HG03066 (cell line): ENCODE data around the gene RAB6D.
"Not testable (repeated sequence)": the region's sequence is repeated elsewhere in the genome, so short reads cannot be mapped to it uniquely, and the experiment has no call there.

Experiments used
- ATAC-seq: cut with Tn5 transposase; IDR thresholded peaks from one replicate; pipeline ENCODE4 v1.9.1; 2021; ENCODE audit warnings: low read depth; ENCODE audit not compliant: unreplicated experiment

RAB6D gene

GRCh38 chr2:131363703-131364186 lies at the start of gene RAB6D:
Gene RAB6D, minus strand, starts transcription at chr2:131364168. Its CDS starts 448 bp downstream, at chr2:131363720.
- ATAC-seq, result not testable (repeated sequence)

DNA sequence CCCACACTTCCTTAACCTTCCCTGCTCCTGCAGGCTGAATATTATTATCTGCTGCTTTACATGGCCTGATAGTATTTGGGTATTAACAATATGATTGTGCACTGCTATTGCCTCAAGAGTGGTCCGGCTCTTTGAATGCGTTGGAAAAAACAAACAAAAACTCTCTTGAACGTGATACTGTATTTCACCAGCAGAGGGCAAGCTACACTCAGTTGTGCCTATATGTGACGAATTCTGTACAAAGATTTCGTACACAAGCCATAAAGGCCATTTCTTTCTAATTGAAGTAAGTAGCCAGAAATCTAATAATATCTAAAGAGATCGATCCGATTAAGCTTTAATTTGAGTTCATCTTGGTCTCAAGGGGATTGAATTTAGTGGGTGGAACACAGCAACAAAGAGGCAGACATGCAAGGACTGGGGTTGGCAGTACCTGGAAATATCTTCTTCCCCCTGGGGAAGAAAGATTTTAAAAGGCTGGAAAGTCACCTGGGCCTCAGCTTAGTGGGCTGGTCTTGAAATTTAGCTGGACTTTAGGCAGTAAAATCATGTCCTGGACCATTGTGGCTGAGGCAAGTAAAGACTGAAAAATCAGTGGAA lies 49.3 kb upstream of the RAB6D start:
- no peak for ATAC-seq

DNA sequence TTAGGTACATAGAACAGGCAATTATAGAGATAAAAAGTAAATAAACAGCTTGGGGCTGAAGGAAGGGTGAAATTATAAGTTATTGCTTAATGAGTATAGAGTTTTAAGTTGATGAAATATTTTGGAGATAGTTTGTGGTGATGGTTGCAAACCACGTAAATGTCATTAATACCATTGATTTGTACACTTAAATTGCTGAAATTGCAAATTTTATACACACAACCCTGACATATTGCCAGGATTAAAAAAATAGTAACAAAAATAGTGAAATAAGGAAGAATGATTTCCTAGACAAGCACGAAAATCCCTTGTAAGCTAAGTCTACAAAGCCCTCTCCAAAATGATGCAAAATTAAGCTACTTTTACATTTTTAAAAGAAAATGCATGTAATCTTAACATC lies 46.2 kb upstream of the RAB6D start:
- no peak for ATAC-seq

DNA sequence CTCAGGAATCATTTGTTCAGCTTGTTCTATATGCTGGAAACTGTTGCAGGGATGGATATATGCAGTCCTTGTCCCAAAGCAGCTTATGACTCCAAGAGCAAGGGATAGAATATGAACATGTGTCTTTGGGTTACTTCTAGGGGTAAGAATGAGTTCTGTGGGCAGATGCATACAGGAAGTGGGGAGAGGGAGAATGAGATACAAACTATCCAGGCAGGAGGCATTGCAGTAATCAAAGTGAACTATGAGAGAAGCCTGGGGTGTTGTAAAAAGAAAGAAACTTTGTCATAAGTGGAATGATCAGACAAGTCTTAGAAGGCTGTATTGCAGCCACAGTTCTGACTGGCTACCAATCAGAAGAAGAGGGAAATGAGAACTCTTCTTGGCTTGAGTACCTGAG lies 44.8 kb upstream of the RAB6D start:
- ATAC-seq, result no peak

- ATAC-seq, result no peak
Measured at GRCh38 chr2:131408207-131408606, 44.2 kb upstream of the RAB6D start.

DNA sequence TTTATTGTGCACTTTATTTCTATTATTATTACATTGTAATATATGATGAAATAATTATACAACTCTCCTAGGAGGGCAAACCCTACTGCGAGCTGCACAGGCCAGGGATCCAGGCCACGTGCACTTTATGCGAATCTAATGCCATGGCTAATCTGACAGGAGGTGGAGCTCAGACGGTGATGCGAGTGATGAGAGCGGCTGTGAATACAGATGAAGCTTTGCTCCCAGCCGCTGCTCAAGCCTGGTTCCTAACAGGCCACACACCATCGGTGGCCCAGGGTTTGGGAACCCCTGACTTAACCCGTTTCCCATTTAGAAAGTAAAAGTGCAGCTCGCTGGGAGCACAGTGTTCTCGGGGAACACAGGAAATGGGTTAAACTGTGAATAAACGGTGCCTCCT lies 40.8 kb upstream of the RAB6D start:
- no peak for ATAC-seq

DNA sequence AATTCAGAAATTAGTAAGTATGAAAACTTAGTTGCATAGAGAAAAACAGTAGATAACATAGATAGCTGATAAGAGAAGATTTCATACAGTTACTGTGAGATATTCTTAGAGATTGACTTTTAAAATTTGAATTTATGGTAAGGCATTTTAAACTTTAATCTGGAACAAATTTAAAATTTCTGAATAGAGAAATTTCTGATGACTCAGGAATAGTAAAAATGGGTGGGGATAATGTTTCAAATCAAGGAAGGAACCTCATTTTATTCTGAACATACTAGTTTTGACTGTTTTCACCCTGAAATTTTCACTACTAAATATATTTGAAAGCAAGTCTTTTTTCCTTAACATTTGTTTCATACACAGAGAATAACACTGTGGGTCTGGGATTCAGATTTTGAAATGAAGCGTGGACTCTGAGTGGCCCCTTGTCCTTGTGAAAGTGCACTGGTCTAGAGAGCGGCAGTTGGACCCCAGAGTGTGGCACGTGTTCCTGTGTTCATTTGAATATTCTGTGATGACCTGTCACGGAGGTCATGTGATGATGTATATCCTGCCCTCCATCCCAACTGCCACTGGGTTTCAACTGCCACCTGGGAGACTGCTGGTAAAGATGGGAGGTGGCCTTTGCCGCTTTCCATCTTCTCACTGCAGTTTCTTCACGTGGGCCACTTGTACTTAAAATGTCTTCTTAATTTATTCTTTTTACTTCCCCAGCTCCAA lies 38.5 kb upstream of the RAB6D start:
- ATAC-seq, result no peak

DNA sequence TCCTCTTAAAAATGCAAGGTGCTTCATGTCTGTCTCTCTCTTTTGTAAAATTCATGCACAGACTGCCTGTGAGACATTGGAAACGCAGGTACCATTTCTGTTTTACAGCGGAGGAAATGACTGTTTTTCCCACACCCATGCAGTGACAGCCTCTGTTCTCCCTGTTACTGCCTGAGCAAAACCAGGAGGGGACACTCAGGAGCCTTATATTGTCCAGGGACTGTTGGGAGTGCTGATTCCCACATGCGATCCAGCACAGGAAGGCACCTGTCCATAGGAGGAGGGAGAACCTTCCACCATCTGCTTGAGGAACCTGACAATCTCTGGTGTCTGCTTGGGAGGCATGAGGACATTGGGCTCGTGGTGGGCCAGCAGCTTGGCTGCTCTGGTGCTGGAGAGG lies 36.9 kb upstream of the RAB6D start:
- no peak for ATAC-seq

- ATAC-seq, result not testable (repeated sequence)
Measured at GRCh38 chr2:131400441-131400840, 36.5 kb upstream of the RAB6D start.

DNA sequence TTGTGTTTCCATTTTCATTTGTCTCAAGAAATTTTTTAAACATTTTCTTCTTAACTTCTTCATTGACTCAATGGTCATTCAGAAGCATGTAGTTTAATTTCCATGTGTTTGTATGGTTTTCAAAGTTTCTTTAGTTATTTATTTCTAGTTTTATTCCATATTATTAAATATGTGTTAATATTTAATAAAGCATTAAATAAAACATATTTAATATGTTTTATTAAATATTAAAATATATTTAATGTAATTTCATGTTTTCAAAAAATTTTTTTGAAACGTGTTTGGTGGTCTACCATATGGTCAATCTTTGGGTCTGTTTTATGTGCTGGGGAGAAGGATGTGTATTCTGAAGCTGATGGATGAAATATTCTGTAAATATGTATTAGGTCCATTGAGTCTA lies 32.2 kb upstream of the RAB6D start:
- ATAC-seq, result not testable (repeated sequence)

- not testable (repeated sequence) for ATAC-seq
Measured at GRCh38 chr2:131395024-131395645, 31.2 kb upstream of the RAB6D start.

DNA sequence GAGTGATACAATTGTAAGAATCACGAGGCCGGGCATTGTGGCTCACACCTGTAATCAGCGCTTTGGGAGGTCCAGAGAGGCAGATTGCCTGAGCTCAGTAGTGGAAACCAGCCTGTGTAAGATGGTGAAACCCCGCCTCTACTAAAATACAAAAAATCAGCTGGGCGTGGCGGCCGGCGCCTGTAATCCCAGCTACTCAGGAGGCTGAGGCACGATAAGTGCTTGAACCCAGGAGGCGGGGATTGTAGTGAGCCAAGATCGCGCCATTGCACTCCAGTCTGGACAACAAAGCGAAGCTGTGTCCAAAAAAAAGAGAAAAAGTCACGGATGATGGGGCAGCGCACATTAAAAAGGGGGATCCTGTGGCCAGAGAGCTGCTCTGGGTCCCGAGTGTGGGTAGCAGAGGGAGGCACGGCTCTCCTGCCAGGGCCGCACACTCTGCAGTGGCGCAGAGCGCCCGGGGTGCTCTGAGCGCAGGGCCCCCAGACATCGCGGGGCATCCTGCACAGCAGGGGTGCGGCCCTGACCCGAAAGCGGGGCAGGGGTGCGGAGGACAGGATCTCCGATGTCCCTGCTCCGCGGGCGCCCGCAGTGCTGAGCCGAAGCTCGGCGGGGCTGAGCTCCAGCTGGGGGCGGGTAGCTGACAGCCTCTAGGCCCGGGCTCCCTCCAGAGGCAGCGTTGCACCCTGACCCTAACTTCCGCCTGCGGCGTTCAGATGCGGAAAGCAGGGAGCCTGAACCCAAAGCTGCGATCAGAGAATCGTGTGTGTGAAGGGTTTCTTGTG lies 30.4 kb upstream of the RAB6D start:
- no peak for ATAC-seq

DNA sequence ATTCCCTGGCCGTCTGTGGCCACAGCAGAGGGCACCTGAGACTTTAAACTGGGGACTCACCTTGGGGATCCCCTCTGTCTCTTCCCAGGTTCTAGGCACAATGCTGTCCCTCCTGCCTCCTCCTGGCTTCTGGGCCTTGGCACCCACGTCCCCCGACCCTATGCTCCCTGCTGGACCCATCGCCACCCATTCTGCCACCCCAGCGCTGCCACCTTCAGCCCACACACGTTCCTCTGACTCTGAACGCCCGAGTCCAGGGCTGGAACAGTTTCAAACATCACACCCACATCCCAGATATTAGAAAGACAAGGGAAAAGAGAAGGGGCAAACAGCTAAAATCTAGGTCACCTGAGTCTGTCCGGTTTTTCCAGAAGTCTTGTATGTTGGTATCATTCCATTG lies 28.0 kb upstream of the RAB6D start:
- not testable (repeated sequence) for ATAC-seq

GRCh38 chr2:131391471-131391870 lies 27.5 kb upstream of the RAB6D start:
- ATAC-seq, result not testable (repeated sequence)

GRCh38 chr2:131390495-131391130 lies 26.6 kb upstream of the RAB6D start:
- not testable (repeated sequence) for ATAC-seq

- ATAC-seq, result no peak
Measured at GRCh38 chr2:131389657-131390056, 25.7 kb upstream of the RAB6D start.

GRCh38 chr2:131388834-131389233 lies 24.9 kb upstream of the RAB6D start:
- ATAC-seq, result not testable (repeated sequence)

- not testable (repeated sequence) for ATAC-seq
Measured at GRCh38 chr2:131373111-131373510, 9.1 kb upstream of the RAB6D start.

GRCh38 chr2:131369954-131370353 lies 6.0 kb upstream of the RAB6D start:
- ATAC-seq, result no peak

- not testable (repeated sequence) for ATAC-seq
Measured at GRCh38 chr2:131368493-131369066, 4.6 kb upstream of the RAB6D start.
